Fibroblast of gingiva (primary cell): ENCODE measurements around the gene DPYD.

Source experiments
- DNase-seq: peaks from one replicate; pipeline ENCODE4 v3.0.0-alpha.2; 2011; ENCODE audit warnings: low read depth

The DPYD gene

GRCh38 chr1:97433094-97433823 is 487.6 kb downstream of the DPYD start:
- DNase-seq: peak; percentile 87

- no peak for DNase-seq
These were observed 493.5 kb downstream of the DPYD start for GRCh38 chr1:97427371-97427770.

- DNase-seq: no peak
These were observed 496.6 kb downstream of the DPYD start for GRCh38 chr1:97424209-97424608.

- no peak for DNase-seq
These were observed 497.4 kb downstream of the DPYD start for GRCh38 chr1:97423403-97423802.

- no peak for DNase-seq
These were observed 503.2 kb downstream of the DPYD start for GRCh38 chr1:97417661-97418060.

GRCh38 chr1:97414682-97415312 is 506.0 kb downstream of the DPYD start:
- DNase-seq: no peak

GRCh38 chr1:97412737-97413136 is 508.1 kb downstream of the DPYD start:
- DNase-seq: no peak

GRCh38 chr1:97412166-97412565 is 508.7 kb downstream of the DPYD start:
- DNase-seq: peak; percentile 15

- no peak for DNase-seq
These were observed 524.4 kb downstream of the DPYD start for GRCh38 chr1:97396463-97396862.

- DNase-seq: no peak
These were observed 528.1 kb downstream of the DPYD start for GRCh38 chr1:97392701-97393100.

- DNase-seq: no peak
These were observed 535.1 kb downstream of the DPYD start for GRCh38 chr1:97385536-97386277.

GRCh38 chr1:97384294-97384968 is 536.4 kb downstream of the DPYD start:
- peak; percentile 16 for DNase-seq

GRCh38 chr1:97383797-97384196 is 537.0 kb downstream of the DPYD start:
- no peak for DNase-seq

- no peak for DNase-seq
These were observed 538.6 kb downstream of the DPYD start for GRCh38 chr1:97382206-97382605.

- DNase-seq: peak; percentile 73
These were observed 541.3 kb downstream of the DPYD start for GRCh38 chr1:97379387-97380075.

- no peak for DNase-seq
These were observed 542.2 kb downstream of the DPYD start for GRCh38 chr1:97378596-97378995.

- no peak for DNase-seq
These were observed 543.3 kb downstream of the DPYD start for GRCh38 chr1:97377432-97378034.

- no peak for DNase-seq
These were observed 547.8 kb downstream of the DPYD start for GRCh38 chr1:97373000-97373399.

- DNase-seq: no peak
These were observed 548.3 kb downstream of the DPYD start for GRCh38 chr1:97372531-97372930.

- no peak for DNase-seq
These were observed 552.5 kb downstream of the DPYD start for GRCh38 chr1:97368296-97368695.

- DNase-seq: peak; percentile 42
These were observed 553.9 kb downstream of the DPYD start for GRCh38 chr1:97366984-97367383.

GRCh38 chr1:97365026-97365425 is 555.8 kb downstream of the DPYD start:
- DNase-seq: no peak
